ENCODE results near the gene NCKAP5. TPM values are rescaled to one million over a fixed set of nuclear protein-coding genes. Genes with fewer than 3 reads are reported as not detected.

NCKAP5 gene
- total RNA-seq, 1 experiment from 2014 or later: 8.5 TPM

- in situ Hi-C loops (cut with HindIII; ENCODE audit: low pct_unique_long_range_greater_than_20kb, low sequenced_read_pairs): no loop called here
- DNase-seq (ENCODE audit: low read depth, low spot score): no peak
These were observed 592.8 kb downstream of the NCKAP5 start for GRCh38 chr2:132975193-132976105.

GRCh38 chr2:132974467-132975095 is 593.7 kb downstream of the NCKAP5 start:
- in situ Hi-C loops (cut with HindIII; ENCODE audit: low pct_unique_long_range_greater_than_20kb, low sequenced_read_pairs): no loop called here
- no peak for DNase-seq (ENCODE audit: low read depth, low spot score)

DNA sequence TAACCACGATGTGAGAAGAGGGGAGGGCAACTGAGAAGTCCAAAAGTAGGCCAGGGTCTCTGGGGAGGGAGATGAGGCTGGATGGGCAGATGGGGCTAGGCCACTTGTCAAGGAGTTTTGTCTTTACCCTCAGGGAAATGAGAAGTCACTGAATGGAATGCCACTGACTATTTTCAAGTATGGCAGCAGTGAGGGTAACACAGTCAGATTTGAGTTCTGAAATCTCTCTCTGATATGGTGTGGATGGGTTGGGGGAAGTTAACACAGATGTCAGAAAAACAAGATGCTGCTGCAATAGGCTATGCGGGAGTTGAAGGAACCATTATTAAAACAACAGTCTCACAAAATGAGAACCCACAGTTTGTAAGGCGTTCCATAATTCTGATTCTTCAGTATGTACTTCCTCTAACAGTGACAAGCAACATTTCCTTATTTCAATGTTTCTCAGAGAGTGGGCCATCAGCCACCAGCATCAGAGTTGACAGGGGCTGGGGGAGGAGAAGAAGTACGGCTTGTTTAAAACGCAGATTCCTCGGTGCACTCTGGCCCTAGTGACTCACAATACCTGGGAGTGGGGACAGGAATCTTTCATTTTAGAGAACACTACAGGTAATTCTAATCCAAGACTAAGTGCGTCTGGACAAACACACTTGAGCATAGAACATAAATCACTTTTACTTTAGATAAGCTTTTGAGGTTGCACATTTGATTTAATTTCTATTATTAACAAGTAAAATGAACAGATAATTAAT is 596.8 kb downstream of the NCKAP5 start:
- in situ Hi-C loops (cut with HindIII; ENCODE audit: low pct_unique_long_range_greater_than_20kb, low sequenced_read_pairs): no loop called here
- DNase-seq (ENCODE audit: low read depth, low spot score): no peak

- DNase-seq (ENCODE audit: low read depth, low spot score): no peak
These were observed 598.8 kb downstream of the NCKAP5 start for GRCh38 chr2:132969371-132969985.

GRCh38 chr2:132965460-132965859 is 602.8 kb downstream of the NCKAP5 start:
- no peak for DNase-seq (ENCODE audit: low read depth, low spot score)
- in situ Hi-C loops (cut with HindIII; ENCODE audit: low pct_unique_long_range_greater_than_20kb, low sequenced_read_pairs): no loop called here

More at GRCh38 chr2:132969371-132969985, 598.8 kb downstream of the NCKAP5 start:
- in situ Hi-C loops (cut with HindIII; ENCODE audit: low pct_unique_long_range_greater_than_20kb, low sequenced_read_pairs): no loop called here

DNA sequence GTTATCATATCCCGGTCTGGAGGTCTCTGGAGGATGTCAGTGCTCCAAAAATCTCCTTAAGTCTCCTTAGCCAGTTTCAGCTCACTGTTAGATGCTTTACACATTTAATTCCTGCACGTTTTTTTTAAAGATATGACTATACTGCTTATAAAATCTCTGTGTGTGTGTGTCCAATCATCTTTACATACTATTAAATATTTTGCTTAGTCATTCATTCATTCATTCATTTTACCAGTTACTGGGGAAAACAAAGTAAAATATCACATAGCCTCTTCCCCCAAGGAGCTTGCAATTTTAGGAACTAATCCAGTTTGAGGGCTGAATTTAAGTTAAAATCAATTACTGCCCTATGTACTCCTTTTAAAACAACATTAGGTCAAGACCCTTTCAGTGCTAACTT is 605.1 kb downstream of the NCKAP5 start:
- no peak for DNase-seq (ENCODE audit: low read depth, low spot score)
- in situ Hi-C loops (cut with HindIII; ENCODE audit: low pct_unique_long_range_greater_than_20kb, low sequenced_read_pairs): no loop called here

DNA sequence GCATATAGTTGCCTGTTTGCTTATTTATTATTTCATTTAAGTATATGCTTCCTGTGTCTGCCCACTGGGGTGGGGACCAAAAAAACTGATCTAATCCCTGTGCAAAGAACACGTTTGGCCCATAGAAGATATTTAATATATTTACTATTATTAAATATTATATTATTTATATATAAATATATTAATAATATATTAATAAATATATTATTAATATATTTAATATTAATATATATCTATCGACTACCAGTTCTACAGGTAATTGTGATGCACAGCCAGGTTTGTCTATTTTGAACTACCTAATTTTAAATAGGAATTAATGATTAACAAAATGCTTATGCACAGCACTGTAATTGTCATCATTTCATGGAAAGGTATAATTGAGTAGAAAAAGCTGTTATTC is 609.4 kb downstream of the NCKAP5 start:
- DNase-seq (ENCODE audit: low read depth, low spot score): no peak
- in situ Hi-C loops (cut with HindIII; ENCODE audit: low pct_unique_long_range_greater_than_20kb, low sequenced_read_pairs): no loop called here

- in situ Hi-C loops (cut with HindIII; ENCODE audit: low pct_unique_long_range_greater_than_20kb, low sequenced_read_pairs): no loop called here
- no peak for DNase-seq (ENCODE audit: low read depth, low spot score)
These were observed 612.2 kb downstream of the NCKAP5 start for GRCh38 chr2:132955871-132956615.

DNA sequence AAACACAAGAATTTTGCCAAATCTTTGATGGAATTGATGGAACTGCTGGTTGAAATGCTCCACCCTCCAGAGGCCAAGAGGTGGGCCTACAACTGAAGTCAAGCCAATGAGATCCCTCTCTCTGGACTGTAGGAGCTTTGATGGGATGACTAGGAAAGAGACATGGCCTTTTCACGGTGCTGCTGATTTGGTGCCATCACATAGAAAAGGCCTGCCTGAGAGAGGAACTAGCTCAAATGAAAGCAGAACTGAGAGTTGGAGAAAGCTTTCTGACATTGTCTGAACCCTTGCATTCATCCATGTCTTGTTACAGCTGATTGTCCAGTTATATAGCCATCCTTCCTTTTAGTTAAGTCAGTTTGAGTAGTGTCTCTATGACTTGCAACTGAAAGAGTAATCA is 614.5 kb downstream of the NCKAP5 start:
- no peak for DNase-seq (ENCODE audit: low read depth, low spot score)

DNA sequence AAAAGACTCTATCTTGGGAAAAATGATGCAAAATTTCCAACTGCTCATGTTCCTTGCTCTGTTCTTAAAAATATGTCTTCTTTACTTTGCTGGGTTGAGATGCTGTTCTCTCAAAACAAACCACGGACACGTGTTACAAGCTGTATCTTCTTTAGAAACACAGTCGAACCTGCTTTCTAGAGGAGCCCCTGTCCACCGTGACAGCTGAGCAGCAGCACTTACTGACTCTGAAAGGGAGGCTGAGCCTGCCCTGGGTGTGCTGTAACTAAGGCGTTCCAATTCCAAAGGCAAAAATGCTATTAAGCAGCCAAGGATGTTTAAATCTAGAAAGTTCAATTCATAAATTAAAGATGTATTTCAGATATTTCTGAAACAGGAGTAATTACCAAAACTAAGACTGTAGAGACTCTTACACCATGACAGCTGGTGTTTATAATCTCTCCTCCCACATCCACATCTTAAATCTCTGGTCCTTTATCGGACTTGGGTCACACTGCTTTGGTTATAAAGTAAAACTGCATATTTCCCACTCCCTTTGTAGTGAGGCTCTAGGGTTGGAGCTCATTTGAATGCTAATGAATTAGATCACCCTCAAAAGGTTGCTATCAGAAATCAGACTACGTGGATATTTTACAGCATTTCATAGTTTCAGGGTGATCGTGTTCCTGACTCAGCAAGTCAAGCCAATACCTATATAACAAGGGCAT is 617.1 kb downstream of the NCKAP5 start:
- no peak for DNase-seq (ENCODE audit: low read depth, low spot score)
- in situ Hi-C loops (cut with HindIII; ENCODE audit: low pct_unique_long_range_greater_than_20kb, low sequenced_read_pairs): no loop called here

More for the DNA sequence above, 614.5 kb downstream of the NCKAP5 start:
- in situ Hi-C loops (cut with HindIII; ENCODE audit: low pct_unique_long_range_greater_than_20kb, low sequenced_read_pairs): no loop called here

DNA sequence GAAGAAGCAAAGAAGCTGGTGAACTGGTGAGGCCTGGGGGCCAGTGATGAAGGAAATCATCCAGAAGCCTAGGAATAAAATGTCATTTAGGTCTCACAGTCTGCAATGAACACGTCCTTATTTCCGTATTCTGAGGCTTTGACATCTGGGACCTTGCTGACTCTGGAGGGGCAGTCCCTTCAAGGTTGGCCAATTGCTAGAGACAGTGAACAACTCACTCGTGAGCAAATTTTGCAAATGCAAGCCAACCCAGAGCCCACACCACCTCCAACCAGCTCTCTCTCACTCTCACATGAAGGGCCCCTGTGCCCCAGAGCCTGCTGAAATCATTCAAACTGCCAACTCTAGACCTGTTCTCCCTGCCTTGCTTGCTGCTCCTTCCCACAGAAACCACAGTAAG is 619.2 kb downstream of the NCKAP5 start:
- no peak for DNase-seq (ENCODE audit: low read depth, low spot score)
- in situ Hi-C loops (cut with HindIII; ENCODE audit: low pct_unique_long_range_greater_than_20kb, low sequenced_read_pairs): no loop called here

DNA sequence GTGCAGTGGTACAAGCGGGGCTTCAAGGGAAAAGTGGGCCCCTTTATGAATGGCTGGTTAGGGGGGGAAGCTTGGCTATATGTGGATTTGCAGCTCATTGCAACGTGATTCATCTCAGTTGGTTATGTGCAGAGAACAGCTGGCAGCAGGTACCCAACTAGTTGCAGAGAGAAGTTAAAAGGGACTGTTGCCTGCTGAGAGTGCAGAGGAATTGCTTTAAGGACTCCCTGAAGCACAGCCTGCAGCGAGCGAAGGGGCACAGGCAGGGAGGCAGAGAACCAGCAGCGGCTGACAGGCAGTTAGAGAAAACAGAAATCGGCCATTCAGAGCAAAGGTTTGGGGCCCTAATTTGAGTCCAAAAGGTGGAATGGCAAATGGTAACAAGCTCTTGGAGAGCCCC is 620.1 kb downstream of the NCKAP5 start:
- in situ Hi-C loops (cut with HindIII; ENCODE audit: low pct_unique_long_range_greater_than_20kb, low sequenced_read_pairs): no loop called here
- DNase-seq (ENCODE audit: low read depth, low spot score): no peak

DNA sequence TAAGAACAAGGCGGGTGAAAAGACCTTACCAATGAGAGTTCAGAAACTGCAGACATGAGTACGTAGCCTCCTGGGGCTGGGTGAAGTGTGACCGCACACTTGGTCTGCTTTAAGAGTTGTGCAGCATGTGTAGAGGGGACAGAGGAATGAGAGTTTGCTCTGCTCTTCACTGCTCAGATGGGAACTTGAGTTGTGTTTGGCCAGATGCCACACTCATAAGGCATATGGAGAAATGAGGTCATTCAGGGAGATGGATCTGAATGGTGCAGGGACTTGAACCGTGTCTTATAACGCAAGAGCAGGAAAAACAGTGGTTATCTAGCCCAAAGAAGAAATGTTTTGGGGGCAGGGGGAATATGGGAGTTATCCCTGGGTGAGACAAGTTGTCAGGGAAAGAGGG is 624.4 kb downstream of the NCKAP5 start:
- no peak for DNase-seq (ENCODE audit: low read depth, low spot score)
- in situ Hi-C loops (cut with HindIII; ENCODE audit: low pct_unique_long_range_greater_than_20kb, low sequenced_read_pairs): no loop called here

- in situ Hi-C loops (cut with HindIII; ENCODE audit: low pct_unique_long_range_greater_than_20kb, low sequenced_read_pairs): no loop called here
- peak; percentile 46 for DNase-seq (ENCODE audit: low read depth, low spot score)
These were observed 626.8 kb downstream of the NCKAP5 start for GRCh38 chr2:132941296-132942020.

DNA sequence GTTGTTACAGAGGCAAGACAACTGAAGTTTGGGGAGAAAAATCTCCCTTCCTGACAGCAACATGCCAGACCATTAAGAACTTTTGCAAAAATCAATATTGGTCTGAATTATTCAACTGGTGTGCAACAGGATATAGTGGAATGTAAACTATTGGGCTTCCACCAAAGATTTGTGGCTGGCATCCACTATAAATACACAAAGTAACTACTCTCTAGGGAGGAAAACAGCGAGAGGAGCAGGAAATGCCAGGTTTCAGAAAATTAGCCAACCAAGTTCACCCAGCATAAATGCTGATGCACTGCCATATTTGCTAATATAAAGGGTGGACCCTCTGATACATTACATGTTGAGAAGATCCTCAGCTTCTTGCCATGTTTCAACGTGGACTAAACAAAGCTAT is 630.6 kb downstream of the NCKAP5 start:
- in situ Hi-C loops (cut with HindIII; ENCODE audit: low pct_unique_long_range_greater_than_20kb, low sequenced_read_pairs): no loop called here

DNA sequence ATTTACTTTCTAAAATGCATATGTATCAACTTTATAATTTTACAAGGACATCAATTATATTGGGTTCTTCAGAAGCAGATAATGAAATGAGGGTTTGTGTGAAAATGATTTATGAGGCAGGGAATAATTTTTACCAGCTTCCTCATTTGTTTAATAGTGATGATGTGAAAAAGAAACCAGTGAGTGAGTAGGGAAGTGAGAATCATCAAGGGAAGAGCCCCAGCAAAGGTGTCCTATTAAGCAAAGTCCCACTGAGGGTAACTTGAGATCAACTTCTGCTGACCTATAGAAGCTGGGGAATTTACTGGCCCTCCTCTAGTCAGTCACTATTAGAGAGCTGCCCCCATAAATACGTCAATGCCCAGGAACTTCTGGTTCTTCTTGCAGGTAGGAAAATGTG is 631.5 kb downstream of the NCKAP5 start:
- in situ Hi-C loops (cut with HindIII; ENCODE audit: low pct_unique_long_range_greater_than_20kb, low sequenced_read_pairs): no loop called here
- no peak for DNase-seq (ENCODE audit: low read depth, low spot score)

More for the DNA sequence above, 630.6 kb downstream of the NCKAP5 start:
- peak; percentile 8 for DNase-seq (ENCODE audit: low read depth, low spot score)
